A549 (cell line): ENCODE results near the gene MAGI2. TPM values are rescaled to one million over a fixed set of nuclear protein-coding genes. Genes with fewer than 3 reads are reported as not detected.

Experiments
- ATAC-seq, 2 experiments: fragments of 200-7000 bp in 1 of 2; fragments of >200 bp in 1 of 2; cut with Nextera tagmentation in 1 of 2; cut with Tn5 transposase in 1 of 2; 3 replicates each; pipeline versions ENCODE4 v1.8.0 to v1.9.1; 2018 to 2020; ENCODE audit warnings: mild to moderate bottlenecking in 1 of 2, moderate library complexity in 1 of 2
- CTCF ChIA-PET: fragments of 300-600 bp; sonication (Branson Sonifier 250); formaldehyde crosslinking; extraction: SDS; loops from one replicate; lab custom pipeline; 2021; ENCODE audit warnings: antibody characterized with exemption, inconsistent platforms; lab: Yijun Ruan, JAX
- POLR2A ChIA-PET: fragments of 350-600 bp; formaldehyde crosslinking; extraction: SDS; loops from one replicate; lab custom pipeline; 2021; ENCODE audit warnings: antibody characterized with exemption, inconsistent platforms; lab: Yijun Ruan, JAX
- DNase-seq, 2 experiments: peaks; one replicate each; pipeline versions ENCODE4 v3.0.0 to v3.0.0-alpha.2; 2011 to 2016; ENCODE audit warnings: low read depth in 1 of 2, low spot score in 1 of 2
- FAIRE-seq: peaks from 2 replicates; lab custom pipeline; 2011; peaks lifted over from hg19 to GRCh38; lab: Jason Lieb, UNC
- H3K27ac ChIP-seq, 2 experiments: fragments of >200 bp; sonication (Bioruptor Twin); formaldehyde crosslinking; 3 replicates each; pipeline ENCODE4 v1.5.1; 2016 to 2017
- H3K4me1 ChIP-seq: fragments of >200 bp; sonication (Bioruptor Twin); formaldehyde crosslinking; 3 replicates; pipeline ENCODE4 v1.6.1; 2016
- H3K4me2 ChIP-seq: fragments of >200 bp; sonication (Bioruptor Twin); formaldehyde crosslinking; 3 replicates; pipeline ENCODE4 v1.6.1; 2016
- H3K4me3 ChIP-seq: fragments of >200 bp; sonication (Bioruptor Twin); formaldehyde crosslinking; 3 replicates; pipeline ENCODE4 v1.5.1; 2016
- H3K9me3 ChIP-seq: fragments of >200 bp; sonication (Bioruptor Twin); formaldehyde crosslinking; 3 replicates; pipeline ENCODE4 v1.6.1; 2016
- CBX2 ChIP-seq: fragments of 200-600 bp; sonication (generic); IDR thresholded peaks from 2 replicates; pipeline ENCODE4 v1.6.1; 2016; ENCODE audit warnings: low read depth, mild to moderate bottlenecking, borderline replicate concordance
- EHF ChIP-seq: fragments of 250-450 bp; sonication (Bioruptor Pico); IDR thresholded peaks from 2 replicates; pipeline ENCODE4 v1.5.0; 2020; ENCODE audit warnings: mild to moderate bottlenecking
- ESRRA ChIP-seq: fragments of 150-350 bp; IDR thresholded peaks from 2 replicates; pipeline ENCODE4 v1.6.1; 2014; ENCODE audit warnings: mild to moderate bottlenecking, low read length, borderline replicate concordance
- FOXS1 ChIP-seq: fragments of 250-450 bp; sonication (Bioruptor Pico); IDR thresholded peaks from 2 replicates; pipeline ENCODE4 v1.5.0; 2020; ENCODE audit warnings: mild to moderate bottlenecking, moderate library complexity
- HOXA7 ChIP-seq: fragments of 250-450 bp; sonication (Bioruptor Pico); IDR thresholded peaks from 2 replicates; pipeline ENCODE4 v1.5.0; 2020; ENCODE audit warnings: mild to moderate bottlenecking, moderate library complexity
- HOXB13 ChIP-seq: fragments of 250-450 bp; sonication (Bioruptor Pico); IDR thresholded peaks from 2 replicates; pipeline ENCODE4 v1.5.0; 2020; ENCODE audit warnings: low read depth, mild to moderate bottlenecking, moderate library complexity
- KDM1A ChIP-seq: fragments of 200-600 bp; sonication (generic); IDR thresholded peaks from 2 replicates; pipeline ENCODE4 v1.6.1; 2016; ENCODE audit warnings: low read depth, mild to moderate bottlenecking
- KDM5A ChIP-seq: fragments of 200-600 bp; sonication (generic); IDR thresholded peaks from 2 replicates; pipeline ENCODE4 v1.6.1; 2016; ENCODE audit warnings: antibody characterized with exemption, mild to moderate bottlenecking
- MAFK ChIP-seq: fragments of 450-650 bp; IDR thresholded peaks from 2 replicates; pipeline ENCODE4 v1.6.1; 2014; ENCODE audit not compliant: partially characterized antibody
- MAX ChIP-seq: IDR thresholded peaks from 2 replicates; pipeline ENCODE4 v1.6.1; 2012
- MYC ChIP-seq: IDR thresholded peaks from 2 replicates; pipeline ENCODE4 v1.6.1; 2012; ENCODE audit warnings: mild to moderate bottlenecking, inconsistent platforms, low read length, improper control_type of control experiment, borderline replicate concordance
- PBX3 ChIP-seq: IDR thresholded peaks from 2 replicates; pipeline ENCODE4 v1.6.1; 2012
- POLR2A ChIP-seq: IDR thresholded peaks from 2 replicates; pipeline ENCODE4 v1.6.1; 2012; ENCODE audit warnings: mild to moderate bottlenecking, low read length
- RAD21 ChIP-seq, 2 experiments: fragments of >200 bp in 1 of 2; sonication (Bioruptor Twin) in 1 of 2; formaldehyde crosslinking in 1 of 2; IDR thresholded peaks in 1 of 2; conservative IDR thresholded peaks in 1 of 2; 2 replicates in 1 of 2; 3 replicates in 1 of 2; pipeline ENCODE4 v1.6.1; 2012 to 2018; ENCODE audit warnings: inconsistent platforms in 1 of 2
- RNF2 ChIP-seq: fragments of 200-600 bp; sonication (generic); IDR thresholded peaks from 2 replicates; pipeline ENCODE4 v1.6.1; 2016; ENCODE audit warnings: low read depth, mild to moderate bottlenecking, antibody characterized with exemption, moderate library complexity, borderline replicate concordance
- SMC3 ChIP-seq: fragments of >200 bp; sonication (Bioruptor Twin); formaldehyde crosslinking; IDR thresholded peaks from 3 replicates; pipeline ENCODE4 v1.6.1; 2018; ENCODE audit warnings: inconsistent platforms
- TFCP2L1 ChIP-seq: fragments of 250-450 bp; sonication (Bioruptor Pico); IDR thresholded peaks from 2 replicates; pipeline ENCODE4 v1.5.0; 2021; ENCODE audit warnings: mild to moderate bottlenecking
- ZC3H11A ChIP-seq: fragments of 450-650 bp; IDR thresholded peaks from 2 replicates; pipeline ENCODE4 v1.6.1; 2014; ENCODE audit warnings: antibody characterized with exemption, mild to moderate bottlenecking
- ZFP36 ChIP-seq: fragments of 450-650 bp; IDR thresholded peaks from 2 replicates; pipeline ENCODE4 v1.6.1; 2014; ENCODE audit warnings: borderline replicate concordance; ENCODE audit not compliant: partially characterized antibody
- ZSCAN20 ChIP-seq: fragments of 250-450 bp; sonication (Bioruptor Pico); IDR thresholded peaks from 2 replicates; pipeline ENCODE4 v1.8.0; 2022; ENCODE audit warnings: mild to moderate bottlenecking, moderate library complexity
- WGBS: methylation state at CpG from one replicate; pipeline ENCODE4 v1.1.6; 2017; ENCODE audit errors: missing lambda C conversion rate; 5-methylcytosine and 5-hydroxymethylcytosine counted together
- polyA plus RNA-seq, 4 experiments: library from polyadenylated mRNA; depleted of rRNA in 3 of 4; stranded (reverse); fragments of >200 nt; fragmentation: RNase III in 1 of 4; extraction: RNeasy Plus Mini Kit Qiagen cat#74134 plus additional on column Dnase treatment in 1 of 4; gene quantifications; 2 replicates in 3 of 4; 3 replicates in 1 of 4; pipeline ENCODE4 v1.2.3, GENCODE V29; 2011 to 2017

The MAGI2 gene
- polyA plus RNA-seq, 2 of the 4 experiments (the other 2 are of a cell fraction): 0.48 to 0.81 TPM

- no peak for TF ChIP-seq ESRRA
These were observed 66.6 kb downstream of the MAGI2 start (continued) for GRCh38 chr7:79386688-79387422.

GRCh38 chr7:79381921-79382320 is 71.5 kb downstream of the MAGI2 start:
- no peak for FAIRE-seq
- Histone ChIP-seq H3K4me1 (peaks cover 6% of the 10 kb centered on the region; the same call in 2 of the 3 replicates), H3K4me2 (no peak overlapping the region), H3K27ac (no peak overlapping the region), H3K4me3 (no peak overlapping the region), H3K9me3 (no peaks in the 10 kb centered on the region)
- ATAC-seq: no peak
- CTCF ChIA-PET: no interaction called here
- TF ChIP-seq HOXA7 (no peak), ZSCAN20 (no peak), TFCP2L1 (no peak), SMC3 (no peak)
- POLR2A ChIA-PET: no interaction called here
- no peak for DNase-seq

- no peak overlapping the region for H3K4me2 ChIP-seq
These were observed 76.4 kb downstream of the MAGI2 start for GRCh38 chr7:79377097-79377496.

GRCh38 chr7:79376299-79377025 is 77.0 kb downstream of the MAGI2 start:
- DNase-seq (no peak), ATAC-seq (no peak), FAIRE-seq (peak; percentile 61)
- no peak overlapping the region for H3K4me2 ChIP-seq
- WGBS: 90% methylated on average over 5 of the region's 5 CpGs
- H3K4me1 ChIP-seq: no peaks in the 10 kb centered on the region
- no peak overlapping the region for H3K27ac ChIP-seq
- ChIA-PET POLR2A (no interaction called here), CTCF (interaction anchor here (0.7 kb wide), 1 partner anchor 11 kb away, joined by 3 read pairs; no protein-coding TSS in a partner anchor)
- no peak overlapping the region for H3K4me3 ChIP-seq
- no peak for TF ChIP-seq MYC
- no peak for TF ChIP-seq KDM1A
- no peak for TF ChIP-seq ZSCAN20
- no peak for TF ChIP-seq PBX3
- TF ChIP-seq EHF (CRISPR knock-in tag): no peak
- no peak for TF ChIP-seq FOXS1 (CRISPR knock-in tag)
- TF ChIP-seq KDM5A: no peak
- TF ChIP-seq ZC3H11A: no peak
- TF ChIP-seq RNF2: no peak
- no peak for TF ChIP-seq MAX
- TF ChIP-seq, all 56 proteins: peak for 0
- no peaks in the 10 kb centered on the region for H3K9me3 ChIP-seq

More at GRCh38 chr7:79377097-79377496, 76.4 kb downstream of the MAGI2 start:
- Histone ChIP-seq H3K9me3 (no peaks in the 10 kb centered on the region), H3K4me1 (no peaks in the 10 kb centered on the region), H3K27ac (no peak overlapping the region), H3K4me3 (no peak overlapping the region)
- ATAC-seq (no peak), DNase-seq (no peak), FAIRE-seq (no peak)
- 66% methylated on average over 4 of the region's 4 CpGs for WGBS
- POLR2A ChIA-PET: no interaction called here
- TF ChIP-seq HOXB13 (CRISPR knock-in tag) (no peak), CBX2 (no peak), MAFK (peak; percentile 37), ZFP36 (no peak), POLR2A (no peak), RAD21 (conservative IDR thresholded peaks at IDR 0.05 in 1 of 2, IDR thresholded peaks at IDR 0.05 in 1 of 2) (no peak)
- CTCF ChIA-PET: interaction anchor here (0.7 kb wide), 1 partner anchor 11 kb away, joined by 3 read pairs; no protein-coding TSS in a partner anchor
